Transverse colon (tissue), 4 donors: Measurements from ENCODE around the gene CACNA1I. TPM values are rescaled to one million over a fixed set of nuclear protein-coding genes. Genes with fewer than 3 reads are reported as not detected.

Experiments
- DNase-seq: peaks from one replicate; pipeline ENCODE4 v3.0.0-alpha.2; 2019
- H3K27ac ChIP-seq, 4 donors: fragments of 200-600 bp; sonication (generic); 2 replicates each; pipeline ENCODE4 v1.5.1; 2016 to 2018; ENCODE audit warnings: inconsistent platforms in 4 of 4
- H3K27me3 ChIP-seq: fragments of 200-600 bp; sonication (generic); 2 replicates; pipeline ENCODE4 v1.5.1; 2017; ENCODE audit warnings: inconsistent platforms
- H3K36me3 ChIP-seq, 4 donors: fragments of 200-600 bp; sonication (generic); 2 replicates each; pipeline ENCODE4 v1.5.1; 2017 to 2019; ENCODE audit warnings: inconsistent platforms in 4 of 4
- H3K4me1 ChIP-seq, 4 donors: fragments of 200-600 bp; sonication (generic); 2 replicates each; pipeline ENCODE4 v1.5.1; 2017 to 2020; ENCODE audit warnings: inconsistent platforms in 4 of 4
- H3K4me3 ChIP-seq, 4 donors: fragments of 200-600 bp; sonication (generic); 1 replicate in 1 of 4; 2 replicates in 3 of 4; pipeline versions ENCODE4 v1.5.1 to v1.6.1; 2017 to 2019; ENCODE audit warnings: inconsistent platforms in 4 of 4
- H3K9me3 ChIP-seq, 2 donors: fragments of 200-600 bp; sonication (generic); 2 replicates each; pipeline ENCODE4 v1.5.1; 2017 to 2019; ENCODE audit warnings: inconsistent platforms in 2 of 2
- EP300 ChIP-seq: sonication (generic); formaldehyde crosslinking; IDR thresholded peaks from one replicate; pipeline ENCODE4 v1.6.1; 2017; ENCODE audit warnings: antibody characterized with exemption, low read depth
- POLR2A ChIP-seq: fragments of 450-650 bp; IDR thresholded peaks from one replicate; pipeline ENCODE4 v1.6.1; 2016; ENCODE audit warnings: antibody characterized with exemption, mild to moderate bottlenecking, moderate library complexity
- POLR2AphosphoS5 ChIP-seq, 3 donors: sonication (generic); formaldehyde crosslinking; IDR thresholded peaks; one replicate each; pipeline ENCODE4 v1.6.1; 2016; ENCODE audit warnings: antibody characterized with exemption in 3 of 3
- WGBS, 2 donors: methylation state at CpG; one replicate each; pipeline ENCODE4 v1.1.5; 2018; ENCODE audit warnings: low coverage in 1 of 2; 5-methylcytosine and 5-hydroxymethylcytosine counted together
- in situ Hi-C, 4 donors: fragments of 200-750 bp; cut with MboI; loops; one replicate each; pipeline versions ENCODE4 v1.15.0 to v1.15.1; 2017; ENCODE audit warnings: low sequenced_read_pairs in 3 of 4, low pct_ligation_motif_present in 1 of 4, low pct_unique_long_range_greater_than_20kb in 1 of 4
- intact Hi-C: fragments of 100-400 bp; cut with DNase I; formaldehyde crosslinking; loops from one replicate; pipeline ENCODE4 v1.15.1; 2023; ENCODE audit warnings: low total_unique reads
- total RNA-seq, 4 donors: library from RNA; depleted of rRNA; stranded (reverse); fragments of >200 nt; gene quantifications; one replicate each; pipeline ENCODE4 v1.1.0, GENCODE V29; 2016
- TF ChIP-seq, protein P1 (sequence below), 5 experiments: fragments of 200-600 bp in 3 of 5; fragments of 450-650 bp in 2 of 5; sonication (generic) in 3 of 5; IDR thresholded peaks; 1 replicate in 2 of 5; 2 replicates in 3 of 5; pipeline ENCODE4 v1.5.1; 2016 to 2017; ENCODE audit warnings: antibody characterized with exemption in 5 of 5, inconsistent platforms in 3 of 5, mild to moderate bottlenecking in 2 of 5, moderate library complexity in 1 of 5

Gene CACNA1I
- total RNA-seq, 4 donors from 2014 or later = 0.14 to 1.1 (median 0.66) TPM

GRCh38 chr22:39618996-39619530 is 48.5 kb downstream of the CACNA1I start:
- no peak overlapping the region for H3K27ac ChIP-seq
- DNase-seq = no peak
- no peak overlapping the region for H3K4me3 ChIP-seq
- H3K27me3 ChIP-seq = peaks cover 35% of the 10 kb centered on the region
- no peaks in the 10 kb centered on the region for H3K36me3 ChIP-seq
- intact Hi-C loops = no loop called here
- in situ Hi-C loops = loop anchor here in 1 of 4 donors (10.0 kb wide), 1 partner anchor 406 kb away; no protein-coding TSS in a partner anchor
- 77% methylated on average over 17 of the region's 17 CpGs; no CpG with 5 or more reads in 1 of the 2 donors for WGBS, 2 donors
- H3K4me1 ChIP-seq = no peaks in the 10 kb centered on the region
- TF ChIP-seq POLR2A (no peak), EP300 (no peak), POLR2AphosphoS5 (IDR thresholded peaks at IDR 0.05) (no peak)
- TF ChIP-seq, protein P1, sequence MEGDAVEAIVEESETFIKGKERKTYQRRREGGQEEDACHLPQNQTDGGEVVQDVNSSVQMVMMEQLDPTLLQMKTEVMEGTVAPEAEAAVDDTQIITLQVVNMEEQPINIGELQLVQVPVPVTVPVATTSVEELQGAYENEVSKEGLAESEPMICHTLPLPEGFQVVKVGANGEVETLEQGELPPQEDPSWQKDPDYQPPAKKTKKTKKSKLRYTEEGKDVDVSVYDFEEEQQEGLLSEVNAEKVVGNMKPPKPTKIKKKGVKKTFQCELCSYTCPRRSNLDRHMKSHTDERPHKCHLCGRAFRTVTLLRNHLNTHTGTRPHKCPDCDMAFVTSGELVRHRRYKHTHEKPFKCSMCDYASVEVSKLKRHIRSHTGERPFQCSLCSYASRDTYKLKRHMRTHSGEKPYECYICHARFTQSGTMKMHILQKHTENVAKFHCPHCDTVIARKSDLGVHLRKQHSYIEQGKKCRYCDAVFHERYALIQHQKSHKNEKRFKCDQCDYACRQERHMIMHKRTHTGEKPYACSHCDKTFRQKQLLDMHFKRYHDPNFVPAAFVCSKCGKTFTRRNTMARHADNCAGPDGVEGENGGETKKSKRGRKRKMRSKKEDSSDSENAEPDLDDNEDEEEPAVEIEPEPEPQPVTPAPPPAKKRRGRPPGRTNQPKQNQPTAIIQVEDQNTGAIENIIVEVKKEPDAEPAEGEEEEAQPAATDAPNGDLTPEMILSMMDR (IDR thresholded peaks at IDR 0.05) = no peak
- no peaks in the 10 kb centered on the region for H3K9me3 ChIP-seq

DNA sequence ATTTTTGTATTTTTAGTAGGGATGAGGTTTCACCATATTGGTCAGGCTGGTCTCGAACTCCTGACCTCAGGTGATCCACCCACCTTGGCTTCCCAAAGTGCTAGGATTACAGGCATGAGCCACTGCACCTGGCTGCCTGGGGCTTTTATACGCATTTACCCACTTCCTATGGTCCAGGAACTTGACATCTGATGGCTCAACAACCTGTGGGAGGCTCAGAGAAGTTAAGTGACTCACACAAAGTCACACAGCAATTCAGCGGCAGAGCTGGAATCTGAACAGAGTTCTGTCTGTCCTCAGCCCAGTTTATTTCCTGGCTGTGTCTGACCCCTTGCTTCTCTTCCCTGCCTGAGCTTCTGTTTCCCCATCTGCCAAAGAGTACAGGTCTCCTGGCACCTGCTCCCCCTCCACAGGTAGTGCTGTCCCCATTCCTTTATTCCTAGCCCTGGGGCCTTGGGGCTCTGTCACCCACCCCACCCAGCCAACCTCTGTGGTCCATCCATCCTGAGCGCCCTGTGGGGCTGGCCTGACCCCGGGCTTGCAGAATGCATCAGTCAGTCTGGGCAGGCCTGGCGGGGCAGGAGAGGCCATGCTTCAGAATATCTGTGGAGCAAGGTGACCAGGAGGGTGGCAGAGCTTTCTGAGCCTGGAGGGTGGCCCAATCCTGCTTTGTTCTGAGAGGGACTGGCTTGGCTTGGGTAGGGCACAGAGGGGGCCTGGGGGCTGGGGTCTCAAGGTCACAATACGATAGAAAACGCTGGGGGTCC is 50.6 kb downstream of the CACNA1I start:
- no peak for DNase-seq
- H3K4me3 ChIP-seq = no peak overlapping the region
- in situ Hi-C loops = no loop called here
- H3K27ac ChIP-seq = no peak overlapping the region
- H3K9me3 ChIP-seq = no peaks in the 10 kb centered on the region
- intact Hi-C loops = loop anchor here (10.0 kb wide), 1 partner anchor 404 kb away; no protein-coding TSS in a partner anchor
- H3K4me1 ChIP-seq = no peaks in the 10 kb centered on the region
- 79 to 80% methylated on average over 3 to 7 of the region's 8 CpGs for WGBS, 2 donors
- TF ChIP-seq, protein P1 (IDR thresholded peaks at IDR 0.05) = no peak
- TF ChIP-seq POLR2AphosphoS5 (IDR thresholded peaks at IDR 0.05) = no peak
- no peaks in the 10 kb centered on the region for H3K36me3 ChIP-seq
- H3K27me3 ChIP-seq = peaks cover 43% of the 10 kb centered on the region

DNA sequence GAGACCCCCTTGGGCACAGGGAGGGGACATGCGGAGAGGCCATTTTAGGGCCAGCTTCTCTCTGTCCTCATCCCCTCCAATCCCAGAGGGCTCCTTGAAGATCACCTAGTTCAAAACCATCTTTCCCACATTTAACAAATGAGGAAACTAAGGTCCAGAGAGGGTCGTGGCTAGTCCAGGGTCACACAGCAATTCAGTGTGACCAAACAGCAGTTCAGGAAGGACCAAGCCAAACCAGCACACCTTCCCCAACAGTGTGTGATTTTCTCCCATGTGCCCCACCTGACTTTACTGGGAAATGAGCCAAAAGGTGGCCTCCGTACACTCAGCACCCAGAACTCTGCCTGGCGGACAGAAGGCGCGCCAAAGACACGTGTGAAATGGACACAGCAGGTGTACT is 51.3 kb downstream of the CACNA1I start:
- Histone ChIP-seq H3K4me3 (no peak overlapping the region), H3K4me1 (no peaks in the 10 kb centered on the region), H3K27me3 (peaks cover 43% of the 10 kb centered on the region), H3K36me3 (no peaks in the 10 kb centered on the region), H3K27ac (no peak overlapping the region), H3K9me3 (no peaks in the 10 kb centered on the region)
- intact Hi-C loops (loop anchor here (10.0 kb wide), 1 partner anchor 403 kb away; no protein-coding TSS in a partner anchor), in situ Hi-C loops (no loop called here)
- TF ChIP-seq, protein P1 (IDR thresholded peaks at IDR 0.05) = no peak
- TF ChIP-seq POLR2A (no peak), EP300 (no peak), POLR2AphosphoS5 (IDR thresholded peaks at IDR 0.05) (no peak)
- no peak for DNase-seq
- WGBS, 2 donors = 0 to 60% methylated on average over 1 to 7 of the region's 7 CpGs

DNA sequence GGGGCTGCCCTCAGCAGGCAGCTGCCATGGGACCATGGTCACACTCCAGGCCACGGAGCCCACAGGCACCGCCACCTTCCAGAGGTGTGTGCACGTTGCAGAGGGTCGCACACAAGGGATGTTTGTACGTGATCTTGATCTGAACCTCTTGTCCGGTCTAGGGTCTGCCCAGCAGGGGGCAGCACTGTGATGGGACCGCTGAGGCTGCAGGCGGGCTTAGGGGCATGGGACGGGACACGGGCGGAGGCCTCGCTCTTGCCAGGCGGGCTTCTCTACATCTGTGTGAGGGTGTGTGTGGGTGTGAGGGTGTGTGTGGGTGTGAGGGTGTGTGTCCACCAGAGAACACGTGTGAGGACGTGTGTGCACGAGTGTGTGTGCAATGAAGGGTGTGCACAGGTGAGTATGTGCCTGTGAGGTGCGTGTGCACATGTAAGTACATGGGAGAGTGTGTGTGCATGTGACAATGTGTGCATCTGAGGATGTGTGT is 52.4 kb downstream of the CACNA1I start:
- intact Hi-C loops = loop anchor here (10.0 kb wide), 1 partner anchor 402 kb away; no protein-coding TSS in a partner anchor
- H3K9me3 ChIP-seq = no peaks in the 10 kb centered on the region
- peak; percentile 71 for DNase-seq
- no peak overlapping the region for H3K4me3 ChIP-seq
- no peak overlapping the region for H3K27ac ChIP-seq
- H3K36me3 ChIP-seq = no peaks in the 10 kb centered on the region
- H3K4me1 ChIP-seq = no peaks in the 10 kb centered on the region
- no peak for TF ChIP-seq POLR2AphosphoS5 (IDR thresholded peaks at IDR 0.05)
- TF ChIP-seq POLR2A = no peak
- TF ChIP-seq, protein P1 (IDR thresholded peaks at IDR 0.05) = peak; percentile 39 to 70 (median 50)
- no peak for TF ChIP-seq EP300
- in situ Hi-C loops = no loop called here
- WGBS, 2 donors = 27% methylated on average over 17 of the region's 17 CpGs; no CpG with 5 or more reads in 1 of the 2 donors
- H3K27me3 ChIP-seq = peaks cover 35% of the 10 kb centered on the region
